Hindlimb muscle (tissue), 1 donor: ENCODE measurements around the gene ZBTB2. TPM values are rescaled to one million over a fixed set of nuclear protein-coding genes. Genes with fewer than 3 reads are reported as not detected.
A peak's percentile ranks its signal among the peaks of the same experiment; 100 is the strongest.
"Not testable (repeated sequence)": the region's sequence is repeated elsewhere in the genome, so short reads cannot be mapped to it uniquely, and the experiment has no call there.

Experiments
- DNase-seq: peaks from one replicate; pipeline ENCODE4 v3.0.0-alpha.2; 2013
- polyA plus RNA-seq: library from polyadenylated mRNA; unstranded; fragments of 120-200 nt; gene quantifications from one replicate; pipeline ENCODE4 v1.2.1, GENCODE V29; 2013; ENCODE audit not compliant: insufficient read length

ZBTB2 gene
- polyA plus RNA-seq, 1 donor = 10.8 TPM

GRCh38 chr6:151400473-151400872 lies 9.1 kb upstream of the ZBTB2 start:
- no peak for DNase-seq

- no peak for DNase-seq
Measured at GRCh38 chr6:151399679-151400078, 8.3 kb upstream of the ZBTB2 start.

- DNase-seq = no peak
Measured at GRCh38 chr6:151393410-151393809, 2.1 kb upstream of the ZBTB2 start.

DNA sequence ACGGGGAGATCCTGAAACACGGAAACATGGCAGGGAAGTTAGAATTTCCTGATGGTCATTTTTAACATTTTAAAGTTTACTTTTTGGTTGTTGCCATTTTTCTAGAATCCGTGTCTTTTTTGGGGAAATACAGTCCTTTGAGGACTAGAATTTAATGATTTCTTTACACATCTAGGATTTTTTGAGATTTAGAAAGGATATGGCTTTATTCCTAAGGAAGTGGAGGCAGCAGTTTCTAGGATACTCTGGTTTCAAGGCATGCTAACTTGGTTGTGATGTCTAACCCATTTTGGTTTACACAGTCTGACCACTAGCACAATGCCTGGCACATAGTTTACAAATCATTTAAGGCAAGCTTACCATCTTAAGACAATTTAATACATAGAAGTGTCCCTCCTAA lies 1.1 kb upstream of the ZBTB2 start:
- no peak for DNase-seq

DNA sequence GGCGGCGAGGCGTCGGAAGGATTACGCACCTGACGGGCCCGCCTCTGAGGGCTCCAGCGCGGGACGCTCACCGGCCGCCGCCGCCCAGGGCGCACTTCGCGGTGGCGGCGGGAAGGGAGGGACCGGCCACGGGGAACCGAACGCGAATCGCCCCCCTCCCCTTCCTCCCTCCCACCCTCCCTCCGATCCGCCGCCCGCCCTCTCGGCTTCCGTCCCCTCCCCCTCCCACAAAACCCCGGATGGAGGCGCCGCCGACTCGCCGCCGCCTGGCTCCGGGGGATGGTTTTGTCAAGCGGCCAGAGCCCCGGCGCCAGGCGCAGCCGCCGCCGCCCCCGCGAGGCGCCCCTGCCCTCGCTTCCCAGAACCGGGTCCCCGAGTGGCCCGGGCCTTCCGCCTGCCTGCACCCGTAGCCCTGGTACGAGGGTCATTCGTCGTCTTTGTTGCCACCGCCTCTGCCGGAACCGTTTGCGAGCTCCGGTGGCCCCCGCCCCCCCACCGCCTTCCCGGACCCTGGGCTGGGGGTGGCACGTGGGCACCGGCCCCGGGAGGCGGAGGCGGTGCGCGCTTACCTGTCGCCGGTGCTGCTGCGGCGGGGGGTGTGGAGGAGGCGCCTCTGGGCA lies 398 bp downstream of the ZBTB2 start:
- DNase-seq = peak; percentile 85

- DNase-seq = peak; percentile 100
Measured at GRCh38 chr6:151390276-151390850, 996 bp downstream of the ZBTB2 start.

DNA sequence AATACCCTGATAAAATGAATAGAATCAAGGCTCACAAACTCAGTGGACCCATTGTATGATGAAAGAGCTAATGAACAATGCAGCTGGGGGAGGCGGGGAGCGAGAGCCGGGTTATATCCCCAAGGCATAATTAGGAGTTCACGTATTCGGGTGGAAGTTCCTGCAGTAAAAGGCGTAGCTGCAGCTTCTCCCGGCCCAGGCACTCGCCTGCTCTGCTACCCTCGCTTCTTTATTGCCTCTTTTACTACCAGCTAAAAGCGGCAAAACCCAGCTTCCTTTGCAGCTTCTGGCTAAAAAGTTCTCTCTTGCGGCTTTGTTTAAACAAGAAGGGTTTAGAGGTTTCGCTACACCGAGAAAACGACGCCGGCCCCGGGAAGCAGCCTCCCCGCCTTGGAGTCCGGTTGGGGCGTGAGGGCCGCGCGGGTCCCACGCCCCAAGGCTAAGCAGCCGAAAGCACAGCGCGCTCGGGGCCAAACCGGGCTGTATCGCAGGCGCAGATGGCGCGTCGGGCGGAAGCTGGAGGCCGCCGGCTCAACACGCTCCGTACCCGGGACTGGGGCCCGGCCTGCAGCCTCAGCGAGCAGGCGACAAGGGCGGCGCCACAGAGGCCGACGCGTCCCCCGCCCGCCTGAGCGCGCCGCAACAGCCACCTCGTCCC lies 1.6 kb downstream of the ZBTB2 start:
- peak; percentile 73 for DNase-seq

- no peak for DNase-seq
Measured at GRCh38 chr6:151388997-151389617, 2.3 kb downstream of the ZBTB2 start.

DNA sequence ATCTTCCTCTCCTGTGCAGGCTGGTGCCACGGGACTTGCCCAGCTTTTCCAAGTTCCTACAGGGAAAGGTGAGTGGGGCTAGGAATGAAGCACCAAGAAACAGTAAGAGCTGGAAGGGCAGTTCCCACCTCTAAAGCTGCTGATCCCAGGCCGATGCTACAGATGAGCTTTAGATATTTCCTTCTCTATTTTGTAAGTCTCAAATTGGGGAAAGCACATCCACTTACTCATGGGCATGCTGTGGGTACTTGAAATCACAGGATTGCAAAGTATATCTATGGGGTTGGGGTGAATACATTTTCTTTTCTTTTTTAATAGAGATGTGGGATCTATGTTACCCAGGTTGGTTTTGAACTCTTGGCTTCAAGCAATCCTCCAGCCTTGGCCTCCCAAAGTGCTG lies 3.1 kb downstream of the ZBTB2 start:
- DNase-seq = no peak

- no peak for DNase-seq
Measured at GRCh38 chr6:151387175-151387970, 4.0 kb downstream of the ZBTB2 start.

DNA sequence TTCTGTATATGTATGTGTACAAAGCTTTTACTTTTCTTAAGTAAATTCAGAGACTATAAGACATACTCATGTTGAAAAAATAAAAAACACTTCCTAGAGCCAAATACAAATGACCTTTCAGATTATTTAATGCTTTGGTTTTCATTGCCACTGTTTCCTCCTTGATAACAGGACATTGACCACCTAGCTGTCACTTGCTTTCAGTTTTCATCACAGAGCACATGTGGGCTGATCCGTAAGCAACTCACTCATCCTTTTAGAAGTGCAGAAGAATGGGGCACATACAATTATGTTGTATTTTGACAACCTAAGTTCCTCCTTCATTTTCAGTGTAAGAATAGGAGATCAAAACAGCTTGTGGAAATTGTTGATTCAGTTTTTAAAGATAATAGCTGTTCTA lies 6.2 kb downstream of the ZBTB2 start:
- no peak for DNase-seq

DNA sequence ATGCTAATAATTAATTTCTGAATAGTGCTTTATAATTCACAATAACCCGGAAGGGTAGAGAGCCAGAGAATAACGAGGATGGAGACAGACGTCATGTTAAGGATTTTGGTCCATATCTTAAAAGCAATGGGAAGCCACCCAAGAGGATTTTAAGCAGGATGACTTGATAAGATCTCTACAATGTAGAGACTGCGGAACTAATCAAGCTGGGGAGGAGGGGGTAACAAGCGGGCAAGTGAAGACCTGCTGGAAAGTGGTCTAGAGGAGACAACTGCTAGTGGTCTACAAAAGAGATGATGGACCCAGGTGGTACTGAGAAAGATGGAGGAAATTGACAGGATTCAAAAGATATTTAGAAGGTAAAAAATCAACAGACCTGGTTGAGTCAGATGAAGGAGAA lies 7.2 kb downstream of the ZBTB2 start:
- DNase-seq = no peak

DNA sequence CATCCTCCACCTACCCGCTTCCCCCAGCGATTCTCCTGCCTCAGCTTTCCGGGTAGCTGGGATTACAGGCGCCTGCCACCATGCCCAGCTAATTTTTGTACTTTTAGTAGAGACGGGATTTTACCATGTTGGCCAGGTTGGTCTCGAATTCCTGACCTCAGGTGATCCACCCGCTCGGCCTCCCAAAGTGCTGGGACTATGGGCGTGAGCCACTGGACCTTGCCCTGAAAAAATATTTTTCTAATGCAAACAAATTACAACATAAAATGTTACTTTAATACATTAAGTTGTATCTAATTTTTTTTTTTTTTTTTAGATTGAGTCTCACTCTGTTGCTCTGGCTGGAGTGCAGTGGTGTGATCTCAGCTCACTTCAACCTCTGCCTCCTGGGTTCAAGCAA lies 8.7 kb downstream of the ZBTB2 start:
- DNase-seq = not testable (repeated sequence)

- DNase-seq = no peak
Measured at GRCh38 chr6:151381722-151382121, 9.6 kb downstream of the ZBTB2 start.

GRCh38 chr6:151380848-151381205 lies 10.5 kb downstream of the ZBTB2 start:
- no peak for DNase-seq

- no peak for DNase-seq
Measured at GRCh38 chr6:151379933-151380847, 11.2 kb downstream of the ZBTB2 start.

- no peak for DNase-seq
Measured at GRCh38 chr6:151377095-151377494, 14.3 kb downstream of the ZBTB2 start.

- DNase-seq = no peak
Measured at GRCh38 chr6:151376440-151376839, 14.9 kb downstream of the ZBTB2 start.

DNA sequence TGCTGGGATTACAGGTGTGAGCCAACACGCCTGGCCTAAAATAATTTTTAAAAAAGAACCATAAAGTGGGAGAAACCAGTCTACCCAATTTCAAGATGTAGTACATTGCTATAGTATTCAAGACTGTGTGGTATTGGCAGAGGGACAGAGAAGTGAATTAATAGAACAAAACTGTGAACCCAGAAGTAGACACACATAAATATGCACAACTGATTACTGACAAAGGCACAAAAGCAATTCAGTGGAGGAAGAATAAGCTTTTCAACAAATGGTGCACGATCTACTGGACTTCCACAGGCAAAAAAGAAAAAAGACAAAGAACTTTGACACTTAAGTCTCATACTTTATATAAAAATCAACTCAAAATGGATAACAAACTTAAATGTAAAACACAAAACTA lies 15.5 kb downstream of the ZBTB2 start:
- DNase-seq = no peak

DNA sequence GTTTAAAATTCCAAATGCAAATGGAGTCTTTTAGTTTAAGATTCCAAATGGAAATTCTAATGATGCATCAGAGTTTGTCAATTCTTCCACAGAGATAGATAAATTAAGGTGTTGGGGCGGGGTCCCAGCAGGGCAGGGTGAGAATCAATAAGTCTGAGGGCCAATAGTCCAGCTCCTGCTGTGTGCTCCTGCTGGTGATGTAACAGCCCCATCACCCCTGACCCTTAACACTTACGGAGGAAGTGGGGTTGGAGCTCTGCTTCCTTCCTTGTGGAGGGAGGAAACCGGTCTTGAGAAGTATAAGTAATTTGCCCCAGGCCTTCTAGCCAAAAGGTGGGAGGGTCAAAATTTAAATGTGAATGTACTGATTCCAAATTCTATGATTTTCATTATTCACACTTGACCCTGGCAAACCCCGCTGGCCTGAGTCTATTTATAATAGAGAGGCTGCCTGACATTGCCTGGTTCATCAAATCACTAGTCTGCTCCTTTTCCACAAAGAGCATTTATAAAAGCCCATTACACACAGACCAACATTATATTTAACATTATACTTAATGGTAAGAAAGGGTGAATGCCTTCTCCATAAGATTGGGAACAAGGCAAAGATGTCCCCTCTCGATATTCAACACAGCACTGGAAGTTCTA lies 17.2 kb downstream of the ZBTB2 start:
- no peak for DNase-seq

GRCh38 chr6:151372164-151372563 lies 19.2 kb downstream of the ZBTB2 start:
- DNase-seq = no peak
